Thyroid gland (tissue), 4 donors: ENCODE measurements around the gene ATXN2L.

Source experiments
- POLR2A ChIP-seq, 2 donors: fragments of 450-650 bp; IDR thresholded peaks; one replicate each; pipeline ENCODE4 v1.6.1; 2017; ENCODE audit warnings: antibody characterized with exemption in 2 of 2, mild to moderate bottlenecking in 2 of 2, moderate library complexity in 1 of 2
- TF ChIP-seq, protein P1 (sequence below), 6 experiments: fragments of 200-600 bp in 3 of 6; fragments of 450-650 bp in 3 of 6; sonication (generic) in 3 of 6; IDR thresholded peaks; one replicate each; pipeline ENCODE4 v1.5.1; 2016 to 2019; ENCODE audit warnings: antibody characterized with exemption in 6 of 6, mild to moderate bottlenecking in 2 of 6, inconsistent platforms in 1 of 6, moderate library complexity in 1 of 6

DNA sequence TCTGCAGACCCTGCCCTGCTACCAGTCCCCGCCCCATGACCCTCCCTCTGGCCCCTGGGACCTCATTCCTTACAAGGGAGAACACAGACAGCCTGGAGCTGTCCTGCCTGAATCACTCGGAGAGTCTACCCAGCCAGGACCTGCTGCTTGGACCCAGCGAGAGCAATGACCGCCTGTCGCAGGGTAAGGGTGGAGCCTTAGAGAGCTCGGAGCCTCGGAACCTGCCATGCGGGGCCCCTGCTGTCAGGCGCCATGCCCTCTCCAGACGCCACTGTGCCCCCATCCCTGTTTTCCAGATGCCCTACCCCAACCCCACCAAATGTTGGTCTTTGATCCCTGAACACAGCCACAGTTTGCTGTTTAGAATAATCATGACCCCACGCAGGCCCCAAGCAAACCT, 46.4 kb downstream of the ATXN2L start:
- TF ChIP-seq, protein P1, sequence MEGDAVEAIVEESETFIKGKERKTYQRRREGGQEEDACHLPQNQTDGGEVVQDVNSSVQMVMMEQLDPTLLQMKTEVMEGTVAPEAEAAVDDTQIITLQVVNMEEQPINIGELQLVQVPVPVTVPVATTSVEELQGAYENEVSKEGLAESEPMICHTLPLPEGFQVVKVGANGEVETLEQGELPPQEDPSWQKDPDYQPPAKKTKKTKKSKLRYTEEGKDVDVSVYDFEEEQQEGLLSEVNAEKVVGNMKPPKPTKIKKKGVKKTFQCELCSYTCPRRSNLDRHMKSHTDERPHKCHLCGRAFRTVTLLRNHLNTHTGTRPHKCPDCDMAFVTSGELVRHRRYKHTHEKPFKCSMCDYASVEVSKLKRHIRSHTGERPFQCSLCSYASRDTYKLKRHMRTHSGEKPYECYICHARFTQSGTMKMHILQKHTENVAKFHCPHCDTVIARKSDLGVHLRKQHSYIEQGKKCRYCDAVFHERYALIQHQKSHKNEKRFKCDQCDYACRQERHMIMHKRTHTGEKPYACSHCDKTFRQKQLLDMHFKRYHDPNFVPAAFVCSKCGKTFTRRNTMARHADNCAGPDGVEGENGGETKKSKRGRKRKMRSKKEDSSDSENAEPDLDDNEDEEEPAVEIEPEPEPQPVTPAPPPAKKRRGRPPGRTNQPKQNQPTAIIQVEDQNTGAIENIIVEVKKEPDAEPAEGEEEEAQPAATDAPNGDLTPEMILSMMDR (IDR thresholded peaks at IDR 0.05), result no peak
- TF ChIP-seq POLR2A (IDR thresholded peaks at IDR 0.05), result no peak
